D341Med (cell line): Measurements from ENCODE around the gene ANKRD33B.
A peak's percentile ranks its signal among the peaks of the same experiment; 100 is the strongest.

Experiments
- DNase-seq: peaks from one replicate; pipeline ENCODE4 v3.0.0; 2012; ENCODE audit warnings: low spot score

ANKRD33B gene

DNA sequence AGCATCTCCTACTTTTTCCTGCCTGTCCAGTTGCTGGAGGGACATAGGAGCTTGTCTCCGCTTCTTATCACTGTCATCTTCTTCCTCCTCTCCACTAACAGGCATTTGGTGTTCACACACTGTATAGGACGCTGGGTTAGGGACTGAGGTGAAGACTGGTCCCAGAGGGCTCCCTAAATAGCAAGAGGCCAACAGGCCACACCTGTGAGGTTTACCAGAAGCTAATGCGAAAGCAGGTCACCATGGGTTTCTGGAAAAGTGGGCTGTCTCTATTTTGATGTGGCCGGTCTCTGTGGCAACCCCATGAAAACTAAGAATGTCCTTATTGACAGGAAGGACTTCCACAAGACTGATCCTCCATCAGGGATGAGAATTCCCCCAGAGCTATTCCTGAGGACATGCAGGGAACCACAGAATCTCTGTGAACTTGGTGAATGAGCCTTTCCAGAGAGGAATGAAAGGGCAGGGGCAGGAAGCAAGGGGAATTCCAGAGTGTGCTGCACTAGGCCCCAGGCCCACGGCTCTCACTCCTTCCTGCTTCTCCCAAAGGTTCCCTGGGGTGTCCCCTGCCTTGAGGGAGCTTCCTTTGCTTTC, 135.5 kb downstream of the ANKRD33B start:
- DNase-seq: no peak

DNA sequence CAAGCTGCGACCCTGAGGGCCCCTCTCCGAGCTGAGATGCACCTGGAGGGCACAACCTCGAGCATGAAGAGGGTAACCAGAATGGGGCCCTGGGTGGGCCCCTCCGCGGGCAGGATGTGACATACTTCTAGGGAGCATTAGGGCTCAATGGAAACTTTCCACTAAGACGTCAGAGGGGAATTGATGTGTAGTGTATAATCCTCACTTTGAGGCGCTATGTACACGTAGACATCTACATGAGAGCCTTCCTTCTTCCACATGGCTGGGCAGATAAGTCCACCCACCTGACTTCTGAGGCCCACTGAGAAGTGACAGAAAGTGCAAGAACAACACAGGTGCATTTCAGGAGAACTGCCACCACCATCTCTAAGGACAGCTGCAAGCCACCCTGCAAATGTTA, 136.1 kb downstream of the ANKRD33B start:
- DNase-seq: no peak

DNA sequence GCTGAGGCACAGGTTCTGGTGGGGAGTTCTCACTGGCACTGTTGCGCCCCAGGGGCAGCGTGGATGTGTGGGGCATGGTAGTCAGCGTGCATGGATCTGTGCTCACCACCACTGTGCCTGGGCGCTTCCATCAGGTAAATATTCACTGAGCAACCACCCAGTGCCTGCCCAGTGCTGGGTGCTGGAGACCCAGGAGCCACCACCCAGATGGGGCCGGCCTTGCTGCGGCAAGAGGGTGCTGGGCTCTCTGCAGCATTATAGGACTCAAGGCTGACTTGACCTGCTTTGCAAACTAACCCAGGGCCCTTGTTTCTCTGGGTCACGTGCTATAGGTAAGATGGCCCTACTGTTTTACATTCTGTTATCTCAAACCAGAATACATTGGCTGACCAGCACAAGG, 136.6 kb downstream of the ANKRD33B start:
- DNase-seq: no peak

DNA sequence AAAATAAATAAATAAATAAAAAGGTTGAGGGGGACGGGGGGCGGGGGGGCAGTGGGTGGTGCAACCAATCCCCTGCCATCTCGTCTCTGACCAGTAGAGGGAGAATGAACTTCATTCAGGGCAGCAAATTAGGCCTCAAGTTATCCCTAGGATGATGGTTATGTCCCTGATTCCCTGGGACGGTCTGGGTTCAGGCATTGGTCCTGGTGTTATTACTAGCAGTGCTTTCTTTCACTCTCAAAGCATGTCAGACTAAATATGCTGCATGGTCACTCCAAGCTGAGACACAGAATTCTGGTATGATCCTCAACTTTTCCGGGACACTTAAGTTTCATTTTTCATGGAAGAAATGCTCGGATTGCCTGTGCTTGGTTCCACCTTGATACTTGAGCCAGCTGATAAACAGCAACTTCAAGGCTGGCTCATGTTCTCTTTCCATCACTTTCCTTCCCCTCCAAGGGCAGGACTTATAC, 137.7 kb downstream of the ANKRD33B start:
- DNase-seq: peak; percentile 69

DNA sequence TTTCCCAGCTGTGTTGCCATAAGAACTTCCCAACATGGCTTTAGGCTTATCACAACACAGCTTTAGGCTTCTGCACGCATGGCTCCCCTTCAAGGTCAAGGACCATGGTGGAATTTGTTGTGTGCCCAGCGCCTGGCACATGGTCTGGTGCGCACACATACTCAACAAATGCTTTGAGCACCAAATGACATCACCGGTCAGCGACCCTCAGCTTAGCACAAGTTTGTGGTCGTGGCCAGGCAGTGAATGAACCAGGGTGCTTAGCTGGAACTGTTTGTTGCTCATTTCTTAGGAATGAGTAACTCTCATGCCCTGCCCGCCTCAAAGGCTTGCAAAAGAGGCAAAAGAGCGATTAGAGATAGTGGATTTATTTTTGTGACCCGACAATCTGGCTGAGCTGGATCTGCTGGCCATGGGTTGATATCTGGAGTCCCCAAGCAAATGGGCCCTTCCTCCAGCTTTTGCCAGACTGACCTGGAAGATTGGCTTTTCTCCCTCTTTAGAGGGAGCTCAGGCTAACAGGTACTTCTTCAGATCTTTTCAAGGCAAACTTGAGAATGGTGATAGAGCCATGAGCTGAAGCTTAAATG, 138.3 kb downstream of the ANKRD33B start:
- DNase-seq: no peak

DNA sequence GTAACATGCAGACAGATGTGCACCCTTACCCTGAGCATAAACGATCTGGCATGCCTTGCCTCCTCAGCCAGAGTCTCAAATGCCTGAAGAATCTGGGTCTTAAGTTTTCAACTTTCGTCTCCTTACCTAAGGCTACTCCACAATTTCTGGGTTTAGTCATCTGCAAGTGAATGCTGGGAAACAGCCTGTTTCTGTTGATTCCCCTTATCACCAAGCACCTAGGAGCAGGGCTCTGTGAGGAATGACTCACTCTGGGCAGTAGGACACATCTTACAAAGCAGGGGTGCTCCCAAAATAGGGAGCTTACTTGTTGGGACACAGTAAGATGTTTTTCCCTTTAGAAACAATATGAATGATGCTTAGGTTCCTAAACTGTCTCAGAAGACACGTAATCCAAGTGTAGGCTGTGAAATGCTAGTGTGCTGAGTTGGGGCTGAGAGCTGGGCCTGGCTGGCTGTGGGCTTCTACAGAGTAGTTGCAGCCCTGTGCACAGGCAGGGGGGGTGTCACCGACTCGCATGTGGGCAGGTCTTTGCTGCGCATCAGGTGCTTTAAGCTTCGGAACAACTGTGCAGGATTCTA, 139.1 kb downstream of the ANKRD33B start:
- DNase-seq: no peak

DNA sequence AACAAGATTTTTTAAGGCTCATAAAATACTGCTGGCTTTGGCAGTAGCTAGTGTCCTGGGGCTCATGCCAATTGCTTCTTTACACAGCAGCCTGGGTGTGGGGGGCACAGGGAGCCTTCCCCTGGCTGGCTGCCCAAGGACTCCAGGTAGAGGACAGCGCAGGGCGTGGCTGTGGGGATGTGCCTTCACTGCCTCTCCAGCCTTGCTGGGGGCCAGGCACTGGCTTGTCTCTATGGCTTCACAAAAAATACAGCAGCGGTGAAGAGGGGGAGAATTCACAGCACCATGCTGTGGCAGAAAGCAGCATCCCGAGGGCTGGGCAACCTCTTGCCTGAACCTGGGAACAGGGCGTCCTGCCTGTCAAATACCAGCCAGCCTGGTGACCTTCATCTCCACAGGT, 139.8 kb downstream of the ANKRD33B start:
- no peak for DNase-seq

DNA sequence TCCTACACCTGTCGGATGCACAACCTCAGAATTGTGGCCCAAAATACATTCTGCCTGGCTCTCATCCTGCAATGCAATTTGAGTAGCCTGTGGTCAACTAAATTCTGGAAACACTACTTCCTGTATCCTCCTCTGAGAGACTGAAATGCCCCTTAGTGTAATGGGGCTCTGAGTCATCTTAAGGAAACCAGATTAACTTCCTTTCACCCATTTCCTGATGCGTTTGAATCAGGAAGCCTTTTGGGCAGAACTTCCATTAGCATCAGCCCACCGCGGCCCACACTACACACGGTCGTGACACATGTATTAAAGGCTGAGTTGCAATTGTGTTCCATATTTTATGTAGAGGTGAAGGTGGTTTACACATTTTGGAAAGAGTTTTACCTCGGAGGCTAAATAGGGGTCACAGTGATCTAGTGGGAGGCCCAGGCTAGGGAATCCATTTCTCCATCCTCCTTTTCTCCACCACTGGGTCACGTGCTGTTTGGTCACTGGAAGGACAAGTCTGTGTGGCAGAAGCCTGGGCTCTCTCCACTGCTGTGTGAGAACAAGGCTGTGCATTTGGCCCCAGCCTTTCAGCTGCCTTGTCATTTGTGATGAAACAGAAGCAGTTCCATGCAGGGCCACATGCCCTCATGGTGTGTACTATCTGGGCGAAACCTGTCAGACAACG, 141.2 kb downstream of the ANKRD33B start:
- DNase-seq: no peak

DNA sequence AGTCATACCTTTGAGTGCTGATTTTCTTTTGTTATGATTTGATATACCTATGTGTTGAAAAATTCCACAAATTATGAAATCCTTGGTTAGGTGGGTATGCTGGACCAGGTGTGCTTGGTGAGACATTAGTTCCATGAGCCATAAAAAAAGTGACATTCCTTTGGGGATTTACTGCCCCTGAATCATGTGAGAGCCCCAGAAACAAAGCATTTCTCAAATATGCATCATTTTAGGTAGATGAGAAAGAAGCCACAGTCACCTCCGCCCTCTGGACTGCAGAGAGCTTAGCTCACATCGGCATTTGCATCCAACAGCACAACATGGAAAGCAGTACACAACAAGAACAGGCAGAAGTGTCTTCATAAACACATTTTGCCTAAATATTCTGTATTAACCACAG, 141.9 kb downstream of the ANKRD33B start:
- no peak for DNase-seq

DNA sequence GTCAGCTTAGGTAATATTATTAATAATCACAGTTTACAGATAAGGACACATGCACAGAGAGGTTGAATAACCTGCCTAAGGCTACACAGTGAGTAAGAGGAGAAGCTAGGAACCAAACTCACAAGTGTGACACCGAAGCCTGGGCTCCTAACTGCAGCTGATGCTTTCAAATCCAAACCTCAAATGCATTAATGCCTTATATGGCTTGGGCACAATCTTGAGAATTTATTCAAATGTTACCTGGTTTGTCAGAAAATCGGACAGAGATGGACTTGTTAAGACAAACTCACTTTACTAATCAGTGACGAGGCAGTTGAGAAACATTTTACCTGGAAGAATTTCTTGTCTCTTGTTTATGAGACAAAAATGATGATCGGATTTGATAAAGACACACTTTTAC, 142.5 kb downstream of the ANKRD33B start:
- no peak for DNase-seq
